ENCODE data around the gene MTG2. TPM values are rescaled to one million over a fixed set of nuclear protein-coding genes. Genes with fewer than 3 reads are reported as not detected.
A peak's percentile ranks its signal among the peaks of the same experiment; 100 is the strongest.
"Not testable (repeated sequence)": the region's sequence is repeated elsewhere in the genome, so short reads cannot be mapped to it uniquely, and the experiment has no call there.

Gene MTG2
- total and polyA plus RNA-seq, 4 donors = 5.3 to 55.3 (median 29.0) TPM

DNA sequence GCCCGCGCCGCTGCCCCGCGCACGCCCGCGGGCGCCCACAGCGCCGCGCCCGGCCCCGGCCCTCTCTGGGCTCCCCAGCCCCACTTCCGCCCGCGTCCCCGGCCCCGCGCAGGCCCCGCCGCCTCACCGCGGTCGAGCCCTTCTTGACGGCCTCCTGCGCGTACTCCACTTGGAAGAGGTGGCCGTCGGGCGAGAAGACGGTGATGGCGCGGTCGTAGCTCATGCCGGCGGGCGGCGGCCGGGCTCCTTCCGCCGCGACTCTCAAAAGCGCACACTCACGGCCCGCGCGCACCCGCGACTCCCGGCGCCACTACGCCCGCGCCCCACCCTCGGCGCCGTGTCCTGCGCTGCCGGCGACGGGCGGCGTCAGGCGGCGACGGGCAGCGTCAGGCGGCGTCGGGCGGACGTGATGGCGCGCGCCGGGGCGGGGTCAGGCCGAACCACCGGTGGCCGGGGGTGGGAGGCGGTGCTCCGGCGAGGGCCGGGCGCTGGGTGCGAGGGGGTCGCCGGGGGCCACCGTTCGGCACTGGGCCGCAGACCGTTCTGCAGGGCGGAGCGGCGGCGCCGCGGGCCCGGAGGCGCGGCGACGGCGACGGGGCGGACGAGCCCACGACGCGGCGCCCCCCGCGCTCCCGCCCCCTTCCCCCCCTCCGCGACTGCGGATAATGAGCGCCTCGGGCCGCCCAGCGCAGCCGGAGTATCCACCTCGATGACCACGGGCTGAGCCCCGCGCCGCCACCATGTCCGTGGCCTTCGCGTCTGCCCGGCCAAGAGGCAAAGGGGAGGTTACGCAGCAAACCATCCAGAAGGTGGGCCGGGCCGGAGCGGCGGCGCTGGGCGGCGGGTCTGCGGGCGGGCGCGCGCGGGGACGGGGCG lies 39.5 kb upstream of the MTG2 start, which contains the start of the genes PSMA7 and SS18L1:
Gene PSMA7, minus strand, starts transcription at position 314 of the 876 bp plus-strand sequence. Its CDS starts 91 bp downstream, at position 223.
Gene SS18L1, plus strand, starts transcription at position 689 of the 876 bp plus-strand sequence. Its CDS starts 52 bp downstream, at position 741.
- peak within 1 kb of the TSS; percentile 96 to 98 for H3K4me3 ChIP-seq (ENCODE audit: low read length in 2 of 2)
- ATAC-seq (ENCODE audit: low FRiP score) (peak; percentile 94), DNase-seq (peak; percentile 92 to 95)
- peaks cover 0 to 8% of the 10 kb centered on the region in 2 donors for H3K36me3 ChIP-seq (ENCODE audit: control insufficient read depth in 1 of 2, insufficient read depth in 2 of 2, low read length in 1 of 2)
- no peaks in the 10 kb centered on the region for H3K4me1 ChIP-seq (ENCODE audit: control insufficient read depth in 1 of 2, insufficient read depth in 2 of 2, low read length in 2 of 2)
- WGBS, 2 donors = 1% methylated on average over 82 to 148 of the region's 148 CpGs
- intact Hi-C loops (cut with DNase I) = loop anchor here in 1 of 2 donors (5.0 kb wide), 1 partner anchor 39 kb away; the partner anchor contains the start of gene MTG2
- H3K27ac ChIP-seq (ENCODE audit: low read depth in 1 of 2, low read length in 2 of 2) = peak within 1 kb of the TSS; percentile 84 to 93
- no peaks in the 10 kb centered on the region for H3K9me3 ChIP-seq (ENCODE audit: control insufficient read depth, low read length)
- no peaks in the 10 kb centered on the region for H3K27me3 ChIP-seq (ENCODE audit: control insufficient read depth in 1 of 2, insufficient read depth in 2 of 2, low read length in 1 of 2)

- intact Hi-C loops (cut with DNase I) = loop anchor here in 1 of 2 donors (2.0 to 5.0 kb wide), 2 partner anchors 38 to 93 kb away; partner anchors contain the start of gene MTG2
- no peaks in the 10 kb centered on the region for H3K27me3 ChIP-seq (ENCODE audit: control insufficient read depth in 1 of 2, insufficient read depth in 2 of 2, low read length in 1 of 2)
- no peaks in the 10 kb centered on the region for H3K4me1 ChIP-seq (ENCODE audit: control insufficient read depth in 1 of 2, insufficient read depth in 2 of 2, low read length in 2 of 2)
- DNase-seq (peak; percentile 77 to 91), ATAC-seq (ENCODE audit: low FRiP score) (no peak)
- peak overlapping the region; percentile 86 to 96 for H3K4me3 ChIP-seq (ENCODE audit: low read length in 2 of 2)
- H3K9me3 ChIP-seq (ENCODE audit: control insufficient read depth, low read length) = no peaks in the 10 kb centered on the region
- peak overlapping the region; percentile 28 to 93 for H3K27ac ChIP-seq (ENCODE audit: low read depth in 1 of 2, low read length in 2 of 2)
- peaks cover 0 to 6% of the 10 kb centered on the region in 2 donors for H3K36me3 ChIP-seq (ENCODE audit: control insufficient read depth in 1 of 2, insufficient read depth in 2 of 2, low read length in 1 of 2)
- WGBS, 2 donors = 0 to 1% methylated on average over 70 to 104 of the region's 104 CpGs
Measured at GRCh38 chr20:62143957-62144825, 38.6 kb upstream of the MTG2 start.

- intact Hi-C loops (cut with DNase I) = loop anchor here in 1 of 2 donors (2.0 kb wide), 1 partner anchor 91 kb away; no protein-coding TSS in a partner anchor
- DNase-seq = no peak
- H3K9me3 ChIP-seq (ENCODE audit: control insufficient read depth, low read length) = no peaks in the 10 kb centered on the region
Measured at GRCh38 chr20:62145688-62146018, 37.2 kb upstream of the MTG2 start.

GRCh38 chr20:62146019-62146755 lies 36.6 kb upstream of the MTG2 start:
- H3K27ac ChIP-seq (ENCODE audit: low read depth in 1 of 2, low read length in 2 of 2) = no peak overlapping the region
- no peak for DNase-seq
- intact Hi-C loops (cut with DNase I) = no loop called here
- 93 to 96% methylated on average over 20 to 22 of the region's 22 CpGs for WGBS, 2 donors
- no peak for ATAC-seq (ENCODE audit: low FRiP score)
- no peaks in the 10 kb centered on the region for H3K36me3 ChIP-seq (ENCODE audit: control insufficient read depth in 1 of 2, insufficient read depth in 2 of 2, low read length in 1 of 2)
- no peak overlapping the region for H3K4me3 ChIP-seq (ENCODE audit: low read length in 2 of 2)
- H3K4me1 ChIP-seq (ENCODE audit: control insufficient read depth in 1 of 2, insufficient read depth in 2 of 2, low read length in 2 of 2) = no peaks in the 10 kb centered on the region
- no peaks in the 10 kb centered on the region for H3K27me3 ChIP-seq (ENCODE audit: control insufficient read depth in 1 of 2, insufficient read depth in 2 of 2, low read length in 1 of 2)
- no peaks in the 10 kb centered on the region for H3K9me3 ChIP-seq (ENCODE audit: control insufficient read depth, low read length)

More at GRCh38 chr20:62145688-62146018, 37.2 kb upstream of the MTG2 start:
- no peak for ATAC-seq (ENCODE audit: low FRiP score)
- no peaks in the 10 kb centered on the region for H3K36me3 ChIP-seq (ENCODE audit: control insufficient read depth in 1 of 2, insufficient read depth in 2 of 2, low read length in 1 of 2)
- no peaks in the 10 kb centered on the region for H3K27me3 ChIP-seq (ENCODE audit: control insufficient read depth in 1 of 2, insufficient read depth in 2 of 2, low read length in 1 of 2)
- 92 to 95% methylated on average over 7 of the region's 7 CpGs for WGBS, 2 donors
- no peak overlapping the region for H3K4me3 ChIP-seq (ENCODE audit: low read length in 2 of 2)
- no peaks in the 10 kb centered on the region for H3K4me1 ChIP-seq (ENCODE audit: control insufficient read depth in 1 of 2, insufficient read depth in 2 of 2, low read length in 2 of 2)
- no peak overlapping the region for H3K27ac ChIP-seq (ENCODE audit: low read depth in 1 of 2, low read length in 2 of 2)

DNA sequence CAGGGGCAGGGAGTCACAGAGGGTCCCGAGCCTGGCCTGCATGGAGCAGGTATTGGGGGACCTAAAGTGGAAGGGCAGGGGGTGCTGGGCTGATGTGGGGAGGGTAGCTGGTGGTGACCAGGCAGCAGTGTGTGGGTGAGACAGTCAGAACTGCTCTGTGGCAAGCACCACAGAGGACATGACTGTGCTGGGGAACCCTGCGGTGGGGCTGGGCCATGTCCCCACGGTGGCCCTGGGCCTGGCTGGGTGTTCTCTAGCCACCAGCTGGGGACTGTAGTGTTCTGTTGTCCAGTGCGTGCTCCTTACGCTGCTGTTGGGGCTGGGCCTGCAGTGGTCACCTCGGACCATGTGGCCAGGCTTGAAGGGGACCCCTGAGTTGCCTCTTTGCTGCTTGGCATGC lies 35.7 kb upstream of the MTG2 start:
- WGBS, 2 donors = 96 to 98% methylated on average over 6 of the region's 6 CpGs

GRCh38 chr20:62147528-62147927 lies 35.3 kb upstream of the MTG2 start:
- intact Hi-C loops (cut with DNase I) = no loop called here
- 96 to 99% methylated on average over 9 of the region's 9 CpGs for WGBS, 2 donors
- Histone ChIP-seq H3K9me3 (ENCODE audit: control insufficient read depth, low read length) (no peaks in the 10 kb centered on the region), H3K36me3 (ENCODE audit: control insufficient read depth in 1 of 2, insufficient read depth in 2 of 2, low read length in 1 of 2) (no peaks in the 10 kb centered on the region), H3K4me3 (ENCODE audit: low read length in 2 of 2) (no peak overlapping the region), H3K4me1 (ENCODE audit: control insufficient read depth in 1 of 2, insufficient read depth in 2 of 2, low read length in 2 of 2) (no peaks in the 10 kb centered on the region), H3K27me3 (ENCODE audit: control insufficient read depth in 1 of 2, insufficient read depth in 2 of 2, low read length in 1 of 2) (no peaks in the 10 kb centered on the region), H3K27ac (ENCODE audit: low read depth in 1 of 2, low read length in 2 of 2) (no peak overlapping the region)
- no peak for DNase-seq
- no peak for ATAC-seq (ENCODE audit: low FRiP score)

More for the DNA sequence above, 35.7 kb upstream of the MTG2 start:
- no peaks in the 10 kb centered on the region for H3K36me3 ChIP-seq (ENCODE audit: control insufficient read depth in 1 of 2, insufficient read depth in 2 of 2, low read length in 1 of 2)
- DNase-seq (no peak), ATAC-seq (ENCODE audit: low FRiP score) (no peak)
- no peak overlapping the region for H3K27ac ChIP-seq (ENCODE audit: low read depth in 1 of 2, low read length in 2 of 2)
- H3K4me1 ChIP-seq (ENCODE audit: control insufficient read depth in 1 of 2, insufficient read depth in 2 of 2, low read length in 2 of 2) = no peaks in the 10 kb centered on the region
- intact Hi-C loops (cut with DNase I) = no loop called here
- H3K27me3 ChIP-seq (ENCODE audit: control insufficient read depth in 1 of 2, insufficient read depth in 2 of 2, low read length in 1 of 2) = no peaks in the 10 kb centered on the region
- H3K4me3 ChIP-seq (ENCODE audit: low read length in 2 of 2) = no peak overlapping the region
- H3K9me3 ChIP-seq (ENCODE audit: control insufficient read depth, low read length) = no peaks in the 10 kb centered on the region

GRCh38 chr20:62148383-62148782 lies 34.4 kb upstream of the MTG2 start:
- ATAC-seq (ENCODE audit: low FRiP score); H3K27me3 ChIP-seq (ENCODE audit: control insufficient read depth in 1 of 2, insufficient read depth in 2 of 2, low read length in 1 of 2); DNase-seq; H3K4me1 ChIP-seq (ENCODE audit: control insufficient read depth in 1 of 2, insufficient read depth in 2 of 2, low read length in 2 of 2); intact Hi-C loops (cut with DNase I); H3K9me3 ChIP-seq (ENCODE audit: control insufficient read depth, low read length); H3K27ac ChIP-seq (ENCODE audit: low read depth in 1 of 2, low read length in 2 of 2); H3K4me3 ChIP-seq (ENCODE audit: low read length in 2 of 2); H3K36me3 ChIP-seq (ENCODE audit: control insufficient read depth in 1 of 2, insufficient read depth in 2 of 2, low read length in 1 of 2): not testable (repeated sequence)
- 95 to 98% methylated on average over 9 to 10 of the region's 10 CpGs for WGBS, 2 donors

DNA sequence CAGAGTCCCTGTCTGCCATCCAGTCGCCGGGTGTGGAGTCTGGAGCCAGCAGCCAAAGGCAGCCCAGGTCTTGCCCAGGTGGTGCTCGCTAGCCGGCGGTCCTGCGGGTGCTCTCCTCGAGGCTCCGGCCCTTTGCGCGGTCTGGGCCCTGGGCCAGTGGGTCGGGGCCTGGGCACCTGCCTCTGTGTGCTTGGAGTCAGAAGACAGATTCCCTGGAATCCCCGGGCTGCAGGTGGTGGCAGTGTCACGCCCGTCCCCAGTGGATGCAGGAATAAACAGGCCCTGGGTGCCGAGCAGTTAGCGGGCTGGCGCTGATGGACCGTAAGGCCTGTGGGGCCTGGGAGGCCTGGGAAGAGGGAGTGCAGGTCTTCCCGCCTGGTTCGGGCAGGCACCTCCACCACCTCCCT lies 33.9 kb upstream of the MTG2 start:
- intact Hi-C loops (cut with DNase I) = no loop called here
- 92 to 93% methylated on average over 19 to 20 of the region's 20 CpGs for WGBS, 2 donors
- H3K27ac ChIP-seq (ENCODE audit: low read depth in 1 of 2, low read length in 2 of 2) = no peak overlapping the region
- no peaks in the 10 kb centered on the region for H3K27me3 ChIP-seq (ENCODE audit: control insufficient read depth in 1 of 2, insufficient read depth in 2 of 2, low read length in 1 of 2)
- H3K9me3 ChIP-seq (ENCODE audit: control insufficient read depth, low read length) = no peaks in the 10 kb centered on the region
- DNase-seq (no peak), ATAC-seq (ENCODE audit: low FRiP score) (no peak)
- no peak overlapping the region for H3K4me3 ChIP-seq (ENCODE audit: low read length in 2 of 2)
- H3K4me1 ChIP-seq (ENCODE audit: control insufficient read depth in 1 of 2, insufficient read depth in 2 of 2, low read length in 2 of 2) = no peaks in the 10 kb centered on the region
- H3K36me3 ChIP-seq (ENCODE audit: control insufficient read depth in 1 of 2, insufficient read depth in 2 of 2, low read length in 1 of 2) = no peaks in the 10 kb centered on the region
